ENCODE results near the gene RNF182.

DNA sequence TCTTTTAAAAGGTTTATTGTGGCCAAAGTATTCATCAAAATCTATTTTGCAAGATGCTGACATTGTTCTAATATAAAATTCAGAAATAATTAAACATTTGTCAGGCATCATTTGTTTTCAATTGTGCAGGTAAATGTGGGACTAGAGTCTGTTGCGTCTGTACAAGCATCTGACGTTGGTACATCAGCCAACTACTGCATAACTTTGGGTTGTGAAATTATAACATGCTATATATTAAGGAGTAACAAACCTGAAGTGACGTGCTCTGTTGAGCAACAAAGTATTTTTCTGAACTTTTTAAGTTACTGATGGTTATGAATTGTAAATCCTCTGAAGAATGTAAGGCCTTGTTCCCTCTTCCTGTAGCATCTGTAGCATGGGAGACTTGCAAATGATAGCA, 66.0 kb downstream of the RNF182 start:
- TF ChIP-seq, protein P1, sequence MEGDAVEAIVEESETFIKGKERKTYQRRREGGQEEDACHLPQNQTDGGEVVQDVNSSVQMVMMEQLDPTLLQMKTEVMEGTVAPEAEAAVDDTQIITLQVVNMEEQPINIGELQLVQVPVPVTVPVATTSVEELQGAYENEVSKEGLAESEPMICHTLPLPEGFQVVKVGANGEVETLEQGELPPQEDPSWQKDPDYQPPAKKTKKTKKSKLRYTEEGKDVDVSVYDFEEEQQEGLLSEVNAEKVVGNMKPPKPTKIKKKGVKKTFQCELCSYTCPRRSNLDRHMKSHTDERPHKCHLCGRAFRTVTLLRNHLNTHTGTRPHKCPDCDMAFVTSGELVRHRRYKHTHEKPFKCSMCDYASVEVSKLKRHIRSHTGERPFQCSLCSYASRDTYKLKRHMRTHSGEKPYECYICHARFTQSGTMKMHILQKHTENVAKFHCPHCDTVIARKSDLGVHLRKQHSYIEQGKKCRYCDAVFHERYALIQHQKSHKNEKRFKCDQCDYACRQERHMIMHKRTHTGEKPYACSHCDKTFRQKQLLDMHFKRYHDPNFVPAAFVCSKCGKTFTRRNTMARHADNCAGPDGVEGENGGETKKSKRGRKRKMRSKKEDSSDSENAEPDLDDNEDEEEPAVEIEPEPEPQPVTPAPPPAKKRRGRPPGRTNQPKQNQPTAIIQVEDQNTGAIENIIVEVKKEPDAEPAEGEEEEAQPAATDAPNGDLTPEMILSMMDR (conservative IDR thresholded peaks at IDR 0.05) = no peak
- TF ChIP-seq ZFX (IDR thresholded peaks at IDR 0.05) = no peak

Measured in C4-2B (cell line).